GM10847 (cell line): ENCODE measurements around the gene FRMD3.

Source experiments
- POLR2A ChIP-seq: IDR thresholded peaks from 2 replicates; pipeline ENCODE4 v1.6.1; 2011; ENCODE audit not compliant: insufficient read length; ENCODE audit errors: extremely low read depth

Gene FRMD3

GRCh38 chr9:83537331-83538171, 650 bp downstream of the FRMD3 start:
- no peak for TF ChIP-seq POLR2A

GRCh38 chr9:83536332-83536731, 1.9 kb downstream of the FRMD3 start:
- no peak for TF ChIP-seq POLR2A

GRCh38 chr9:83535736-83536135, 2.5 kb downstream of the FRMD3 start:
- TF ChIP-seq POLR2A, result no peak

GRCh38 chr9:83533296-83533695, 4.9 kb downstream of the FRMD3 start:
- no peak for TF ChIP-seq POLR2A

- TF ChIP-seq POLR2A, result no peak
These were observed 11.3 kb downstream of the FRMD3 start for GRCh38 chr9:83526901-83527300.

- TF ChIP-seq POLR2A, result no peak
These were observed 12.0 kb downstream of the FRMD3 start for GRCh38 chr9:83526211-83526610.

- no peak for TF ChIP-seq POLR2A
These were observed 14.5 kb downstream of the FRMD3 start for GRCh38 chr9:83523684-83524083.

GRCh38 chr9:83521411-83521810, 16.8 kb downstream of the FRMD3 start:
- TF ChIP-seq POLR2A, result no peak

- TF ChIP-seq POLR2A, result no peak
These were observed 17.2 kb downstream of the FRMD3 start for GRCh38 chr9:83521011-83521410.

GRCh38 chr9:83520292-83520691, 17.9 kb downstream of the FRMD3 start:
- no peak for TF ChIP-seq POLR2A

GRCh38 chr9:83514767-83515166, 23.4 kb downstream of the FRMD3 start:
- TF ChIP-seq POLR2A, result no peak

GRCh38 chr9:83512621-83513020, 25.6 kb downstream of the FRMD3 start:
- no peak for TF ChIP-seq POLR2A

GRCh38 chr9:83511051-83511450, 27.1 kb downstream of the FRMD3 start:
- no peak for TF ChIP-seq POLR2A

- TF ChIP-seq POLR2A, result no peak
These were observed 28.8 kb downstream of the FRMD3 start for GRCh38 chr9:83509402-83509801.

GRCh38 chr9:83508067-83508466, 30.1 kb downstream of the FRMD3 start:
- no peak for TF ChIP-seq POLR2A

- TF ChIP-seq POLR2A, result no peak
These were observed 32.9 kb downstream of the FRMD3 start for GRCh38 chr9:83505282-83505681.

GRCh38 chr9:83503866-83504265, 34.3 kb downstream of the FRMD3 start:
- TF ChIP-seq POLR2A, result no peak
